Nephron progenitor cell (in vitro differentiated cells): Measurements from ENCODE around the gene NR1H2.
A peak's percentile ranks its signal among the peaks of the same experiment; 100 is the strongest.
"Not testable (repeated sequence)": the region's sequence is repeated elsewhere in the genome, so short reads cannot be mapped to it uniquely, and the experiment has no call there.

Experiments
- DNase-seq: peaks from one replicate; pipeline ENCODE4 v3.0.0; 2021
- H3K27ac Mint-ChIP-seq: 2 replicates; pipeline ENCODE4 v1.8.0; 2021; ENCODE audit warnings: mild to moderate bottlenecking, moderate library complexity, mixed read lengths
- H3K27me3 Mint-ChIP-seq: 2 replicates; pipeline ENCODE4 v1.8.0; 2021; ENCODE audit warnings: mild to moderate bottlenecking, low read depth, mixed read lengths; ENCODE audit not compliant: poor library complexity
- H3K36me3 Mint-ChIP-seq: 2 replicates; pipeline ENCODE4 v1.8.0; 2021; ENCODE audit warnings: low read depth, mixed read lengths
- H3K4me1 Mint-ChIP-seq: 2 replicates; pipeline ENCODE4 v1.8.0; 2021; ENCODE audit warnings: mixed read lengths
- H3K4me3 Mint-ChIP-seq: 2 replicates; pipeline ENCODE4 v1.8.0; 2021; ENCODE audit warnings: mild to moderate bottlenecking, moderate library complexity, mixed read lengths
- H3K9me3 Mint-ChIP-seq: 2 replicates; pipeline ENCODE4 v1.8.0; 2021; ENCODE audit warnings: mild to moderate bottlenecking, moderate library complexity, mixed read lengths
- TF ChIP-seq, protein P1 (sequence below): fragments of 200-600 bp; sonication (generic); IDR thresholded peaks from 2 replicates; pipeline ENCODE4 v1.5.0; 2021; ENCODE audit warnings: antibody characterized with exemption

Gene NR1H2

DNA sequence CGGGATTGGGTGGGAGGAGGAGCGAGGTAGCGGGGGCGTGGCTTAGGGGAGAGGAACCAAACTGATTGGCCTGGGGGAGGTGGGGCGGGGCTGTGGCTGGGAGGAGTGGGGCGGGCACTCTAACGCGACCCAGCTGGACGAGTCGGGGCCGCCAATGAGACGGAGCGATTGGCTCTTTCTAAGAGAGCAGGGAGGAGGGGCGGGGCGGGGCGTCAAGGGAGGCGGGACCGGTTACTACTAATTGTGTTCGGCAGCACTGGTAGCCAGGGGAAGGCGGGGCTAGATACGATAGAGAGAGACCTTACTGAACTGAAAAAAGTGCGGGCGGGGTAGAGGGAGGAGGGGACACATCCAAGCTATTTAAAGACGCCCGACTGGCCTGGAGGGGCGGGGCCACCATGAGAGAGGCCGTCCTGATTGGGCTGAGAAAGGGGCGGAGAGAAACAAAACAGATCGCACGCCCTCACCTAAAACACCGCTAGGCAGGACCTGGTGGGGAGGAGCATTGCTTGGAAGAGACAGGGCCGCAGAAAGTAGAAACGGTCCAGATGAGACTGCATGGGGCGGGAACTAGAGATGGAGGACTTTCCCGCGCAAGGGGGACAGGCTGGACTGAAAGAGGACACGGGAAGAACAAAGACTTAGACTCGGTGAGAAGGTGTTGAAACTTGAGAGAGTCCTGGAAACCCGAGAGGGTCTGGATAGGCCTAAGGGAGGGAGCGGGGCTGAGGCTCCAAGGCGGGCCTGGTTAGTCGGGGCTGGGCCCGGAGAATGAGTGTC is 46.9 kb upstream of the NR1H2 start, which contains the start of gene KCNC3:
TSS of gene KCNC3 (minus strand) at position 232 of the 780 bp plus-strand sequence. CDS start 295 bp downstream, outside the sequence.
- H3K36me3 Mint-ChIP-seq, result peaks cover 5% of the 10 kb centered on the region
- peaks cover 21% of the 10 kb centered on the region for H3K9me3 Mint-ChIP-seq
- peaks cover 71% of the 10 kb centered on the region for H3K4me1 Mint-ChIP-seq
- peak within 1 kb of the TSS; percentile 99 for H3K27ac Mint-ChIP-seq
- peak within 1 kb of the TSS; percentile 93 for H3K4me3 Mint-ChIP-seq
- H3K27me3 Mint-ChIP-seq, result peaks cover 36% of the 10 kb centered on the region
- TF ChIP-seq, protein P1, sequence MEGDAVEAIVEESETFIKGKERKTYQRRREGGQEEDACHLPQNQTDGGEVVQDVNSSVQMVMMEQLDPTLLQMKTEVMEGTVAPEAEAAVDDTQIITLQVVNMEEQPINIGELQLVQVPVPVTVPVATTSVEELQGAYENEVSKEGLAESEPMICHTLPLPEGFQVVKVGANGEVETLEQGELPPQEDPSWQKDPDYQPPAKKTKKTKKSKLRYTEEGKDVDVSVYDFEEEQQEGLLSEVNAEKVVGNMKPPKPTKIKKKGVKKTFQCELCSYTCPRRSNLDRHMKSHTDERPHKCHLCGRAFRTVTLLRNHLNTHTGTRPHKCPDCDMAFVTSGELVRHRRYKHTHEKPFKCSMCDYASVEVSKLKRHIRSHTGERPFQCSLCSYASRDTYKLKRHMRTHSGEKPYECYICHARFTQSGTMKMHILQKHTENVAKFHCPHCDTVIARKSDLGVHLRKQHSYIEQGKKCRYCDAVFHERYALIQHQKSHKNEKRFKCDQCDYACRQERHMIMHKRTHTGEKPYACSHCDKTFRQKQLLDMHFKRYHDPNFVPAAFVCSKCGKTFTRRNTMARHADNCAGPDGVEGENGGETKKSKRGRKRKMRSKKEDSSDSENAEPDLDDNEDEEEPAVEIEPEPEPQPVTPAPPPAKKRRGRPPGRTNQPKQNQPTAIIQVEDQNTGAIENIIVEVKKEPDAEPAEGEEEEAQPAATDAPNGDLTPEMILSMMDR, result no peak
- peak; percentile 100 for DNase-seq

DNA sequence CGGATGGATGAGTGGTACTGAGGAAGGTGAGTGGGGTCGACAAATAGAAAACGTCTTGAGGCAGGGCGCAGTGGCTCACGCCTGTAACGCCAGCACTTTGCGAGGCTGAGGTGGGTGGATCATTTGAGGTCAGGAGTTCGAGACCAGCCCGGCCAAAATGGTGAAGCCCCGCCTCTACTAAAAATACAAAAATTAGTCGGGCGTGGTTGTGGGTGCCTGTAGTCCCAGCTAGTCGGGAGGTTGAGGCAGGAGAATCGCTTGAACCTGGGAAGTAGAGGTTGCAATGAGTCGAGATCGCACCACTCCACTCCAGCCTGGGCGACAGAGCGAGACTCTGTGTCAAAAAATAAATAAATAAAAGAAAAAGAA is 46.3 kb upstream of the NR1H2 start:
- H3K4me1 Mint-ChIP-seq, result peaks cover 65% of the 10 kb centered on the region
- H3K36me3 Mint-ChIP-seq, DNase-seq: not testable (repeated sequence)
- peaks cover 33% of the 10 kb centered on the region for H3K27me3 Mint-ChIP-seq
- H3K27ac Mint-ChIP-seq, result peak overlapping the region; percentile 99
- peaks cover 26% of the 10 kb centered on the region for H3K9me3 Mint-ChIP-seq
- peak overlapping the region; percentile 93 for H3K4me3 Mint-ChIP-seq

DNA sequence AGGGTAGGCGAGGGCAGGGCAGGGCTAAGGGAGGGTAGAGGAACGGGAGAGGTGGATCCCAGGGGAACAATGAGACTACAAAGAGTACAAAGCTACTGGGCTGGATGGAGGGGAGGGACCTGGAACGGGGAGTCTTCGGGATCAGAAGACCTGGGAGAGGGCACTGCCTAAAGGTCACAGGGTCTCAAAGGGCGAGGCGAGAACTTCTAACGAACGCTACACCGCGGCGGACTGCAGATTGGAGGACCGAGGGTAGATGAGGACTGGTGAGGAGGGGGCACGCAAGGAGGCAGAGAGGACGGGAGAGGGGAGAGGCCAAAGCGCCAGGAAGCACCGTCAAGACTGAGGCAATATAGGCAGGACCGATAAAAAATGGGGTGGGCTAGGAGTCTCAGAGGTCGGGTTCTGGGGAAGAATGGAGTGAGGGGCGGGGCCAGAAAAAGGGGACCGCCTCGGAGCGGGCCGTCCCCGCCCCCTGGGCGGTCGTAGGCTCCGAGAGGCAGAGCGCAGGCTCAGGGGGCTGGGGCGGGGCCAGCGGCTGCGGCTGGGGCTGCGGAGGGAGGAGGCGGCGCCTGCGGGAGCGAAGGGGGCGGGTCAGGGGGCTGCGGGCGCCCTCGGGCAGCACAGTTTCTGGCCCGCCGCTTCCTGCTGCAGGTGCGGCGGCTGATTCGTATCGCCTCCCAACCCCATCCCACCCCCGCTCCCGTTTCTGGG is 45.7 kb upstream of the NR1H2 start:
- peaks cover 32% of the 10 kb centered on the region for H3K9me3 Mint-ChIP-seq
- peaks cover 11% of the 10 kb centered on the region for H3K36me3 Mint-ChIP-seq
- H3K27ac Mint-ChIP-seq, result peak overlapping the region; percentile 99
- H3K4me3 Mint-ChIP-seq, result peak overlapping the region; percentile 93
- H3K4me1 Mint-ChIP-seq, result peaks cover 65% of the 10 kb centered on the region
- peaks cover 33% of the 10 kb centered on the region for H3K27me3 Mint-ChIP-seq
- TF ChIP-seq, protein P1, result no peak
- DNase-seq, result peak; percentile 98

DNA sequence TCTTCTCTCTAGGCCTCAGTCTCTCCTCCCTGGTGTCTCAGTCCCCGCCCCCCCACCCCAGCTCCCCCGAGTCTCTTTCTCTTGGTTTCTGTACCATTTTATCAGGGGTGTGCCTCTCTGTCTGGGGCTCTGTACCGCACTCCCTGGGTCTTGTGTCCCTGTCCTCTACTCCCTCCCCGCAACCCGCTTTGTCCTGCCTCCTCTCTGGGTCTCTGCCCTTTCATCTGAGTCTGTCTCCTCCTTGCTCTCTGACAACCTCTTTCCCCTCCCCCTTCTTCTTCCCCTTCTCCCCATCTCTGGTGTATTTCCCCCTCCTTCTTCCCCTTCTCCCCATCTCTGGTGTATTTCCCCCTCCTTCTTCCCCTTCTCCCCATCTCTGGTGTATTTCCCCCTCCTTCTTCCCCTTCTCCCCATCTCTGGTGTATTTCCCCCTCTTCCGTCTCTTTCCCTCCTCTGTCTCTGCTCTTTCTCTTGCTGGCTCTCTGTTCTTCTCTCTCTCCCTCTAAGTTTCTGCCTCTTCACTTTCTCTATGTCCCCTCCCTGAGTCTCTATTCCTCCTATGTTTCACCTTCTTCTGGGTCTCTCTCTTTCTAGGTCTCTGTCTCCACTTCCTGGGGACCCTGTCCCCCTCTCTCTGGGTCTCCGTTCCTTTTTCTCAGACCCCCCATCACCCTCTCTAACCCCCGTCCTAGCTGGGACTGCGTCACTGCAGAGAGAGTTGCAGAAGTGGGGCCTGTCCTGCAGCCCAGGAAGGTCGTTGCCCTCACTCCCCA is 44.9 kb upstream of the NR1H2 start:
- H3K36me3 Mint-ChIP-seq, result peaks cover 16% of the 10 kb centered on the region
- H3K4me3 Mint-ChIP-seq, result peak overlapping the region; percentile 93
- H3K27me3 Mint-ChIP-seq, result peaks cover 24% of the 10 kb centered on the region
- H3K4me1 Mint-ChIP-seq, result peaks cover 63% of the 10 kb centered on the region
- peaks cover 37% of the 10 kb centered on the region for H3K9me3 Mint-ChIP-seq
- TF ChIP-seq, protein P1, result no peak
- peak overlapping the region; percentile 69 for H3K27ac Mint-ChIP-seq
- peak; percentile 29 for DNase-seq

DNA sequence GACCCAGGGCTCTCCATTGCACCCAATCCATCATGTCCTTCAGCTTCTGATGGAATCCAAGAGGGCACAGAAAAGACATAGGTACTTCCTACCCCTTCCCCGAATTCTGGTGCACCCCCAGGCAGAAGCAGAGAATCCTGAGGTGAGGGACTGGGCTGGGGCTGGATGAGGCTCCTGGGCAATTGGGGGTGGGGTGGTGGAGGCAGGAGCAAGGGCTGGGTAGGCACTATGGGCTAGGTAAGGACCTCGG is 44.3 kb upstream of the NR1H2 start:
- peaks cover 16% of the 10 kb centered on the region for H3K36me3 Mint-ChIP-seq
- H3K27me3 Mint-ChIP-seq, result peaks cover 19% of the 10 kb centered on the region
- peak overlapping the region; percentile 93 for H3K4me3 Mint-ChIP-seq
- TF ChIP-seq, protein P1, result no peak
- DNase-seq, result no peak
- H3K9me3 Mint-ChIP-seq, result peaks cover 34% of the 10 kb centered on the region
- H3K27ac Mint-ChIP-seq, result peak overlapping the region; percentile 97
- peaks cover 57% of the 10 kb centered on the region for H3K4me1 Mint-ChIP-seq
